ENCODE data around the gene RPL13A. TPM values are rescaled to one million over a fixed set of nuclear protein-coding genes. Genes with fewer than 3 reads are reported as not detected.

Gene RPL13A
- total and polyA plus RNA-seq, 2 of the 13 experiments (the other 11 are each of a cell fraction or from before 2014, with no cell fraction given): 2,601 to 3,407 TPM

DNA sequence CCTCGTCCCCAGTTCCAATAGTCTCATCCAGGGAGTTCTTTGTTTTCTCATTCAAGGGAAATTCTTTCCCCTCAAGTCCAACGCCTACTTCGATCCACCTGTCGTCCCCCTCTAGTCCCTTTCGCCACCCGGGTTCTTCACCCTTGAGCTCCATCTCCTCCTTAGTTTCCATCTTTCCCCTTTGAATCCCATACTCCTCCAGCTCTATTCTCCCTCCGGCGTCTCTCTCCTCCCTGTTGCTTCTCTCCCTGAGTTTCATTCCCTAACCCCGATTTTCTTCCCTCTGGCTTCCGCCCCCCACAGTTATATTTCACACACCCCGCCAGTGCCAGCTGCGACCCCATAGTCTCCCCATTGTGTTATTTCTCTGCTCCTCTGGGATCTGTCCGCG lies 45.5 kb upstream of the RPL13A start:
- POLR2A ChIA-PET: interaction anchor here (1.0 to 2.1 kb wide), 4 partner anchors 10 to 81 kb away, joined by 3 to 21 read pairs (median 11); partner anchors contain the start of genes ALDH16A1 and PIH1D1
- H4K20me1 ChIP-seq (ENCODE audit: insufficient read depth, low read length): peaks cover 5% of the 10 kb centered on the region; the same call in 1 of the 2 replicates
- CTCF ChIA-PET (ENCODE audit: low intra/inter-chr PET ratio, low total read pairs): interaction anchor here (2.3 kb wide), 1 partner anchor 50 kb away, joined by 45 read pairs; no protein-coding TSS in a partner anchor
- no peak overlapping the region for H2AFZ ChIP-seq (ENCODE audit: low read length)
- no peak overlapping the region for H3K27ac ChIP-seq (ENCODE audit: extremely low read length, insufficient read depth, low read length)
- intact Hi-C loops (cut with micrococcal nuclease; ENCODE audit: unreplicated experiment) (no loop called here), in situ Hi-C loops (cut with HindIII; ENCODE audit: extremely low pct_ligation_motif_present, low pct_unique_long_range_greater_than_20kb) (no loop called here)
- ATAC-seq (no peak), FAIRE-seq (no peak), DNase-seq (ENCODE audit: low spot score) (no peak)
- TF ChIP-seq MTA3 (CRISPR knock-in tag; IDR thresholded peaks at IDR 0.05) (no peak), GFI1 (CRISPR knock-in tag; IDR thresholded peaks at IDR 0.05; ENCODE audit: borderline replicate concordance) (no peak), ZFP1 (CRISPR knock-in tag; IDR thresholded peaks at IDR 0.05) (no peak), CBFB (CRISPR knock-in tag; IDR thresholded peaks at IDR 0.05) (no peak), ZNF383 (CRISPR knock-in tag; IDR thresholded peaks at IDR 0.05; ENCODE audit: borderline replicate concordance) (no peak), ZNF879 (CRISPR knock-in tag; IDR thresholded peaks at IDR 0.05) (no peak), ZNF777 (CRISPR knock-in tag; IDR thresholded peaks at IDR 0.05) (no peak), HNRNPK (IDR thresholded peaks at IDR 0.05; ENCODE audit: low read depth, low read length, poor library complexity, severe bottlenecking) (peak; percentile 29)
- TF ChIP-seq, protein P1, sequence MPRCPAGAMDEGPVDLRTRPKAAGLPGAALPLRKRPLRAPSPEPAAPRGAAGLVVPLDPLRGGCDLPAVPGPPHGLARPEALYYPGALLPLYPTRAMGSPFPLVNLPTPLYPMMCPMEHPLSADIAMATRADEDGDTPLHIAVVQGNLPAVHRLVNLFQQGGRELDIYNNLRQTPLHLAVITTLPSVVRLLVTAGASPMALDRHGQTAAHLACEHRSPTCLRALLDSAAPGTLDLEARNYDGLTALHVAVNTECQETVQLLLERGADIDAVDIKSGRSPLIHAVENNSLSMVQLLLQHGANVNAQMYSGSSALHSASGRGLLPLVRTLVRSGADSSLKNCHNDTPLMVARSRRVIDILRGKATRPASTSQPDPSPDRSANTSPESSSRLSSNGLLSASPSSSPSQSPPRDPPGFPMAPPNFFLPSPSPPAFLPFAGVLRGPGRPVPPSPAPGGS (CRISPR knock-in tag; IDR thresholded peaks at IDR 0.05): no peak
- 37% methylated on average over 14 of the region's 14 CpGs for WGBS (ENCODE audit: low lambda C conversion rate)
- peaks cover 7 to 52% of the 10 kb centered on the region in 2 experiments; a peak in 4 of 5 replicates for H3K27me3 ChIP-seq (ENCODE audit: control insufficient read depth in 1 of 2, insufficient read depth in 2 of 2, low read length in 2 of 2)
- no peaks in the 10 kb centered on the region for H3K9me3 ChIP-seq (ENCODE audit: low read length)
- BruUV-seq (replicated peaks): no TSS peak
- H3K9ac ChIP-seq (ENCODE audit: insufficient read depth, low read depth, low read length): no peak overlapping the region
- H3K4me2 ChIP-seq (ENCODE audit: low read depth, low read length): peak overlapping the region; percentile 75
- no peaks in the 10 kb centered on the region for H3K79me2 ChIP-seq (ENCODE audit: insufficient read depth, low read length)
- peaks cover 24% of the 10 kb centered on the region for H3K4me1 ChIP-seq (ENCODE audit: insufficient read depth, low read length)
- H3K4me3 ChIP-seq (replicated peaks in 1 of 3; ENCODE audit: insufficient read depth in 1 of 3, low read depth in 2 of 3, low read length in 3 of 3): peak overlapping the region in 2 of 3 experiments; percentile 26 to 76; a peak in 2 of 6 replicates
- H3K36me3 ChIP-seq (replicated peaks in 1 of 2; ENCODE audit: control insufficient read depth in 1 of 2, insufficient read depth in 2 of 2, low read length in 2 of 2): peaks cover 0 to 6% of the 10 kb centered on the region in 2 experiments; a peak in 3 of 5 replicates

Measured in HepG2 (cell line).